MM.1S (cell line): ENCODE data around the gene F5.

ENCODE experiments used
- DNase-seq: peaks from one replicate; pipeline ENCODE4 v3.0.0-alpha.2; 2015
- H2AFZ ChIP-seq: fragments of 300-600 bp; sonication (generic); 2 replicates; pipeline ENCODE4 v1.6.0; 2016; ENCODE audit warnings: antibody characterized with exemption, low read length
- H3F3A ChIP-seq: fragments of 300-600 bp; sonication (generic); 2 replicates; pipeline ENCODE4 v1.6.1; 2016; ENCODE audit warnings: mild to moderate bottlenecking, antibody characterized with exemption, low read length, moderate library complexity, mixed read lengths; ENCODE audit not compliant: insufficient read depth
- H3K27ac ChIP-seq: fragments of 300-600 bp; sonication (generic); 2 replicates; pipeline ENCODE4 v1.5.1; 2016; ENCODE audit warnings: mild to moderate bottlenecking, low read length
- H3K27me3 ChIP-seq: fragments of 300-600 bp; sonication (generic); replicated peaks from 2 replicates; pipeline ENCODE4 v1.6.0; 2016; ENCODE audit warnings: low read length; ENCODE audit not compliant: insufficient read depth
- H3K36me3 ChIP-seq: fragments of 300-600 bp; sonication (generic); replicated peaks from 2 replicates; pipeline ENCODE4 v1.6.1; 2016; ENCODE audit warnings: mild to moderate bottlenecking, low read length, mixed read lengths; ENCODE audit not compliant: insufficient read depth
- H3K4me1 ChIP-seq: fragments of 300-600 bp; sonication (generic); 2 replicates; pipeline ENCODE4 v1.6.1; 2016; ENCODE audit warnings: low read length, mixed read lengths
- H3K4me2 ChIP-seq: fragments of 300-600 bp; sonication (generic); 2 replicates; pipeline ENCODE4 v1.6.0; 2016; ENCODE audit warnings: low read depth, low read length
- H3K4me3 ChIP-seq: fragments of 300-600 bp; sonication (generic); 2 replicates; pipeline ENCODE4 v1.5.1; 2016; ENCODE audit warnings: low read length, mixed read lengths
- H3K79me2 ChIP-seq: fragments of 300-600 bp; sonication (generic); 2 replicates; pipeline ENCODE4 v1.6.1; 2016; ENCODE audit warnings: mixed run types, low read length, mixed read lengths
- H3K9ac ChIP-seq: fragments of 300-600 bp; sonication (generic); 2 replicates; pipeline ENCODE4 v1.6.1; 2016; ENCODE audit warnings: low read length, mixed read lengths
- H3K9me2 ChIP-seq: fragments of 300-600 bp; sonication (generic); replicated peaks from 2 replicates; pipeline ENCODE4 v1.6.1; 2016; ENCODE audit warnings: mild to moderate bottlenecking, low read length, mixed read lengths; ENCODE audit not compliant: insufficient read depth
- H3K9me3 ChIP-seq: fragments of 300-600 bp; sonication (generic); replicated peaks from 2 replicates; pipeline ENCODE4 v1.6.1; 2016; ENCODE audit warnings: mild to moderate bottlenecking, low read length, mixed read lengths; ENCODE audit not compliant: insufficient read depth
- H4K20me1 ChIP-seq: fragments of 300-600 bp; sonication (generic); 2 replicates; pipeline ENCODE4 v1.6.1; 2016; ENCODE audit warnings: mild to moderate bottlenecking, low read length, moderate library complexity, mixed read lengths; ENCODE audit not compliant: insufficient read depth
- CTCF ChIP-seq: fragments of 300-600 bp; sonication (generic); IDR thresholded peaks from 2 replicates; pipeline ENCODE4 v1.5.1; 2016; ENCODE audit warnings: antibody characterized with exemption, low read length, mixed read lengths
- EZH2 ChIP-seq: fragments of 300-600 bp; sonication (generic); optimal IDR thresholded peaks from 2 replicates; pipeline ENCODE3; 2017; ENCODE audit warnings: low read depth, mild to moderate bottlenecking, antibody characterized with exemption, low read length, mixed read lengths
- EZH2phosphoT487 ChIP-seq: fragments of 300-600 bp; sonication (generic); IDR thresholded peaks from 2 replicates; pipeline ENCODE4 v1.6.1; 2018; ENCODE audit warnings: antibody characterized with exemption, low read length

The F5 gene

DNA sequence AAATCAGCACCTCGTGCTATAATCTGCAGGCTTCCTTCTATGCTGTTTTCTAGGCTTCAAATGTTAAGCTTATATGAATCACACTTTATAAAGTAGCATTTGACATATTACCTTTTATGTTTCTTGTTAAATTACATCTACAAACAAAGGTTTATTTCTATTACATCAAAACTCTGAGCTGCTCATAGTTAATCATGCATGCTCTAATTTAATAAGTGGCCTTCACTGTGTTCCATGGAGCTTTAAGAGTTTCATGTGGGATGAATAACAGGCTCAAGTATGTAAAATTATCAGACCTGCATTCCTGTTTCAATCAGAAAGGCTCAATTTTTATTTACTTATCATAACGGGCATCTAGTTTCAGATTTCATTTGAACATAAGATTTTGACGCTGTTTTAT is 113.5 kb downstream of the F5 start:
- H3K9me3 ChIP-seq = no peaks in the 10 kb centered on the region
- no peak overlapping the region for H3K4me3 ChIP-seq
- H2AFZ ChIP-seq = no peak overlapping the region
- H3K4me1 ChIP-seq = no peaks in the 10 kb centered on the region
- no peak overlapping the region for H3K9ac ChIP-seq
- no peaks in the 10 kb centered on the region for H3K79me2 ChIP-seq
- H3K36me3 ChIP-seq = no peaks in the 10 kb centered on the region
- H3K27ac ChIP-seq = no peak overlapping the region
- H3K9me2 ChIP-seq = no peaks in the 10 kb centered on the region
- H4K20me1 ChIP-seq = no peaks in the 10 kb centered on the region
- no peak for TF ChIP-seq CTCF
- TF ChIP-seq EZH2 = no peak
- no peak for TF ChIP-seq EZH2phosphoT487
- H3K4me2 ChIP-seq = no peak overlapping the region
- H3K27me3 ChIP-seq = no peaks in the 10 kb centered on the region
- DNase-seq = no peak
- H3F3A ChIP-seq = no peaks in the 10 kb centered on the region

DNA sequence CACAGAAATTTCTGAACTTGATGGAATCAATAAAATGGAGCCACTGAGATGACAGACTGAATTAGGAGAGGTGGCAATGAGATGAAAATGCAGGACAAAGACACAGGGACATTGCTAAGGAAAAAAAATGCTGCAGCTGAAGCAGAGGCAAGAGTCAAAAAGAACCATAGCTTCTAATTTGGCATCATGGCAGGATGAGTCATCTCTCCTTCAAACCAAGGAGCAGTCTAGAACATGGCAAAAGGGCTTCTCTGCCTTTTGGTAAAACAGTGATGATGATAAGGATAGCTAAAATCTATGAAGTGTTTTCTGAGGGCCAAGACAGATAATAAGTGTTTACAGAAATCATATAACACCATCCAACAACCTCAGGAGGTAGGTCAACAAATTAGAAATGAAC is 117.3 kb downstream of the F5 start:
- H3K4me1 ChIP-seq = no peaks in the 10 kb centered on the region
- no peak overlapping the region for H3K4me3 ChIP-seq
- DNase-seq = no peak
- H4K20me1 ChIP-seq = no peaks in the 10 kb centered on the region
- H3K9me3 ChIP-seq = no peaks in the 10 kb centered on the region
- no peak for TF ChIP-seq EZH2phosphoT487
- TF ChIP-seq EZH2 = no peak
- TF ChIP-seq CTCF = no peak
- no peaks in the 10 kb centered on the region for H3K79me2 ChIP-seq
- no peak overlapping the region for H3K4me2 ChIP-seq
- no peaks in the 10 kb centered on the region for H3K36me3 ChIP-seq
- no peaks in the 10 kb centered on the region for H3F3A ChIP-seq
- no peak overlapping the region for H2AFZ ChIP-seq
- no peak overlapping the region for H3K9ac ChIP-seq
- no peaks in the 10 kb centered on the region for H3K27me3 ChIP-seq
- no peaks in the 10 kb centered on the region for H3K9me2 ChIP-seq
- no peak overlapping the region for H3K27ac ChIP-seq

DNA sequence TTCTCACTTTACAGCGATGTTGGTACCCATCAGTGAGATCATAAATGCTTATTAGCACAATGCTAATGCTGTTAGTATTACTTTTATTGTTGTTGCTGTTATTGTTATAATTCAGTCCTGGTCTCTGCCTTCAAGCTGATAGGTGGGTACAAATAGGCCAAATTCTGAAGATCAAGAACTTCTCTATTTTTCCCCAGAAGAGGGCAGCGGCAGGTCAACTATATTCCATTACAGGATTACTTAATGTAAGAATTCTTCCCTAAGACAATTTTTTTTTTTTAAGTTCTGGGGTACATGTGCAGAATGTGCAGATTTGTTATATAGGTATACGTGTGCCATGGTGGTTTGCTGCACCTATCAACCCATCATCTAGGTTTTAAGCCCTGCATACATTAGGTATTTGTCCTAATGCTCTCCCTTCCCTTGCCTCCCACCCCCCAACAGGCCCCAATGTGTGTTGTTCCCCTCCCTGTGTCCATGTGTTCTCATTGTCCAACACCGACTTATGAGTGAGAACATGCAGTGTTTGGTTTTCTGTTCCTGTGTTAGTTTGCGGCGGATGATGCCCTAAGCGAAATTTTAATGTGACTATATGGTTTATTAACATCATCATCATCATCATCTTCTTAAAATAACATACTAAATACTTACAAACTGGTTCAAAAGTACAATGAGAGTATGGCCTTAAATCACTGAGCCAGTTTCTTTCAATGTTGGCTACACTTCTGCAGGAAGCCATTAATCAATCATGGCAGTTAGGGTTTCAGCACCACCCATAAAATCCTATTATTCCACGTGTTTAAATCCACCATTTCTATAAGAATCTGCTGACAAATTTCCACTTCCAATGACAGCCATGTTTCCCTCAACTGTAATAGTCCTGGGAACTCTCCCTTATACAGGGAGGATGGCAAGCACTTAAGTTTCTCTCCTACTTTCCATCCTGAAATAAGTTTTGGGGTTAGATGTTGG is 119.7 kb downstream of the F5 start:
- H3K4me1 ChIP-seq = no peaks in the 10 kb centered on the region
- H3K9me3 ChIP-seq = no peaks in the 10 kb centered on the region
- no peak overlapping the region for H3K9ac ChIP-seq
- H3F3A ChIP-seq = no peaks in the 10 kb centered on the region
- no peaks in the 10 kb centered on the region for H3K36me3 ChIP-seq
- H3K27ac ChIP-seq = no peak overlapping the region
- no peaks in the 10 kb centered on the region for H3K9me2 ChIP-seq
- H3K4me2 ChIP-seq = no peak overlapping the region
- TF ChIP-seq EZH2 = no peak
- TF ChIP-seq CTCF = peak; percentile 49
- H3K79me2 ChIP-seq = no peaks in the 10 kb centered on the region
- no peaks in the 10 kb centered on the region for H3K27me3 ChIP-seq
- no peaks in the 10 kb centered on the region for H4K20me1 ChIP-seq
- no peak overlapping the region for H3K4me3 ChIP-seq
- H2AFZ ChIP-seq = no peak overlapping the region
- peak; percentile 42 for DNase-seq
